ENCODE results near the gene AMBP. TPM values are rescaled to one million over a fixed set of nuclear protein-coding genes. Genes with fewer than 3 reads are reported as not detected.
A peak's percentile ranks its signal among the peaks of the same experiment; 100 is the strongest.

Gene AMBP
- total RNA-seq, 1 donor from 2014 or later = not detected

DNA sequence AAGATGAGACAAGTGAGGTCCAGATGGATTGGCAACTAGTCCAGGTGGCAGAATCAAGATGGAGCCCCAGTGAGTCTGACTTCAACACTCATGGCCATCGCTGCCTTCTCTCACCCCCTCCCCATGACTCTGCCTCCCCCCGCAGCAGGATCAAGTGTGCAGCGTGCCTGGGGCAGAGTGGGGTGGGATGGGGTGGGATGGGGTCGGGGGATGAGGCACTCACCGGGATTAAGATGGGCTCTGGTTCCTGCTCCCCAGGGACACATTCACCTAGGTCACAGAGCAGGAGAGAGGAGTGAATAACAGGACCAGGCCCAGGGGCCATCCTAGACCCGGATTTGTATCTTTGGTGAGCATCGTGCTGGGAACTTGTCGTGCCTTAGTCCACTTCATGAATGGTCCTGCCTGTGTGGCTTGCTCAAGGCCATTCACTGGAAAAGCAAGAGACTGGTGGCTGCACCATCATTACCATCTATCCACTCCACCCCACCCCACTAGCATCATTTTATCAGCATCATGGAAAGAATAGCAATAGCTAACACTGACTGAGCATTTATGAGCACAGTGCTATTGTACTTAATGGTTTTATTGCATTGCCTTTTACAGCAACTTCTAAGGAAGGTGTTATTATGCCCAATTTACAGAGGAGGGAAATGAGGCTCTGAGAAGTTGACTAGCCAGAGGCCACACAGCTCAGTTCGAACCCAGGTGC is 8.5 kb downstream of the AMBP start:
- Histone ChIP-seq H3K4me3 (ENCODE audit: low read depth, low read length) (no peak overlapping the region), H3K27me3 (ENCODE audit: control insufficient read depth, insufficient read depth, low read length) (peaks cover 2% of the 10 kb centered on the region), H3K36me3 (ENCODE audit: control insufficient read depth, insufficient read depth, low read length) (no peaks in the 10 kb centered on the region)
- TF ChIP-seq CTCF (IDR thresholded peaks at IDR 0.05; ENCODE audit: insufficient read depth, low read length, severe bottlenecking) = no peak
- FAIRE-seq (no peak), DNase-seq (ENCODE audit: low read depth) (no peak)

GRCh38 chr9:114065304-114065703 is 12.8 kb downstream of the AMBP start:
- no peak for TF ChIP-seq CTCF (IDR thresholded peaks at IDR 0.05; ENCODE audit: insufficient read depth, low read length, severe bottlenecking)
- no peaks in the 10 kb centered on the region for H3K36me3 ChIP-seq (ENCODE audit: control insufficient read depth, insufficient read depth, low read length)
- DNase-seq (ENCODE audit: low read depth) = no peak
- peaks cover 8% of the 10 kb centered on the region for H3K27me3 ChIP-seq (ENCODE audit: control insufficient read depth, insufficient read depth, low read length)
- no peak for FAIRE-seq
- H3K4me3 ChIP-seq (ENCODE audit: low read depth, low read length) = no peak overlapping the region

DNA sequence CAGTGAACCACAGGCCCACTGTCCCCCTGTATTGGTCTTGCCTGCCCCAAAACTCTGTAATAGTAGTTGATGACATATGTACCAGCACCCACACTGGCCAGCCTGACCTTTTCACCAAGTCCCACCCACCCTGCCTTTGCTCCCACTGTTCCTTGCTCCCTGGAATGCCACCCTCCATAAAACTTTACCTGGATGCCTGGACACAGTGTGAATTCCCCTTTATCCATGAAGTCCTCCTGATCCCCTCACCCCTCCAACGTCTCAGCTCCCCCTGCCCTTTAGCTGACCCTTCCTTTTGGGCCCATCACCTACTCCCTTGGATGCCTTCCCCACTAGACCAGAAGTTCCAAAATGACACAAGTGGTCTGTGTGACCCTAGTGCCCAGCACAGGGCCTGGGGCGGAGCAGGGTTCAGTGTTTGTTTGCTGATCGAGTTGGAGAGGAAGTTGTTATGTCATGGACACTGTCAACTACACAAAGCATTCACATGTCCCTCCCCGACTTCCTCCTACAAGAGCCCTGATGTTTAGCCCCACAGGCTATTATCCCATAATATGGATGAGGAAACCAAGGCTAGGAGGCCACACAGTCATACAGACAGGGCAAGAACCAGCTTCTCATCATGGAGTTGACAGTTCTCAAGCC is 16.1 kb downstream of the AMBP start:
- H3K36me3 ChIP-seq (ENCODE audit: control insufficient read depth, insufficient read depth, low read length) = no peaks in the 10 kb centered on the region
- DNase-seq (ENCODE audit: low read depth) = no peak
- no peak for TF ChIP-seq CTCF (IDR thresholded peaks at IDR 0.05; ENCODE audit: insufficient read depth, low read length, severe bottlenecking)
- peaks cover 8% of the 10 kb centered on the region for H3K27me3 ChIP-seq (ENCODE audit: control insufficient read depth, insufficient read depth, low read length)
- FAIRE-seq = peak; percentile 52
- H3K4me3 ChIP-seq (ENCODE audit: low read depth, low read length) = no peak overlapping the region

GRCh38 chr9:114061292-114061691 is 16.8 kb downstream of the AMBP start:
- TF ChIP-seq CTCF (IDR thresholded peaks at IDR 0.05; ENCODE audit: insufficient read depth, low read length, severe bottlenecking) = no peak
- no peak for DNase-seq (ENCODE audit: low read depth)
- H3K27me3 ChIP-seq (ENCODE audit: control insufficient read depth, insufficient read depth, low read length) = peaks cover 8% of the 10 kb centered on the region
- H3K36me3 ChIP-seq (ENCODE audit: control insufficient read depth, insufficient read depth, low read length) = no peaks in the 10 kb centered on the region
- H3K4me3 ChIP-seq (ENCODE audit: low read depth, low read length) = no peak overlapping the region
- FAIRE-seq = no peak

- peaks cover 6% of the 10 kb centered on the region for H3K27me3 ChIP-seq (ENCODE audit: control insufficient read depth, insufficient read depth, low read length)
- FAIRE-seq (no peak), DNase-seq (ENCODE audit: low read depth) (no peak)
- no peaks in the 10 kb centered on the region for H3K36me3 ChIP-seq (ENCODE audit: control insufficient read depth, insufficient read depth, low read length)
- no peak for TF ChIP-seq CTCF (IDR thresholded peaks at IDR 0.05; ENCODE audit: insufficient read depth, low read length, severe bottlenecking)
- H3K4me3 ChIP-seq (ENCODE audit: low read depth, low read length) = no peak overlapping the region
Measured at GRCh38 chr9:114060711-114061110, 17.4 kb downstream of the AMBP start.
